Measurements from ENCODE around the gene GLI2.

GLI2 gene

DNA sequence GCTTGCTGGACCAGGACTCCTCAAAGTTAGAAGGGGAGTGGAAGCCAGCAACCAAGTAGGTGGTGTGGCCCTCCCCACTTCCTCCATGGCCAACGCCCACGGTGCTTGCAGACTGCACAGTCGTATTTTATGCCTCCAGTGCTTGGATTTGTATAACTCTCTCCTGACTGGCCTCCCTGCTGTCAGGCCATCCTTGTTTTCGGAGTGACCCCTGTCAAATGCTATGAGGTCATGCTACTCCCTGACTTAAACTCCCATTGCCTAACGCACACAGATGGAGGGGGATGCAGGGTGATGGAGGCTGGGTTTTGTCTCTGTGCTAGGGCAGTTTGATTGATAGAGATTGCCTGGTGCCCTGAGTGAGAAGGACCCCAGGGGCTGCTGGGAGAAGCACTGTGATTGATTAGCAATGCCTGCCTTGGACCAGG lies 36.1 kb downstream of the GLI2 start:
- Histone ChIP-seq H3K36me3 (no peaks in the 10 kb centered on the region), H3K4me3 (ENCODE audit: low read depth in 1 of 2, low read length in 1 of 2) (no peak overlapping the region), H3K9me3 (no peaks in the 10 kb centered on the region), H3K27ac (no peak overlapping the region), H3K27me3 (no peaks in the 10 kb centered on the region), H3K4me1 (ENCODE audit: control insufficient read depth in 1 of 2, insufficient read depth in 1 of 2, low read depth in 1 of 2, low read length in 1 of 2) (no peaks in the 10 kb centered on the region)
- TF ChIP-seq, protein P1, sequence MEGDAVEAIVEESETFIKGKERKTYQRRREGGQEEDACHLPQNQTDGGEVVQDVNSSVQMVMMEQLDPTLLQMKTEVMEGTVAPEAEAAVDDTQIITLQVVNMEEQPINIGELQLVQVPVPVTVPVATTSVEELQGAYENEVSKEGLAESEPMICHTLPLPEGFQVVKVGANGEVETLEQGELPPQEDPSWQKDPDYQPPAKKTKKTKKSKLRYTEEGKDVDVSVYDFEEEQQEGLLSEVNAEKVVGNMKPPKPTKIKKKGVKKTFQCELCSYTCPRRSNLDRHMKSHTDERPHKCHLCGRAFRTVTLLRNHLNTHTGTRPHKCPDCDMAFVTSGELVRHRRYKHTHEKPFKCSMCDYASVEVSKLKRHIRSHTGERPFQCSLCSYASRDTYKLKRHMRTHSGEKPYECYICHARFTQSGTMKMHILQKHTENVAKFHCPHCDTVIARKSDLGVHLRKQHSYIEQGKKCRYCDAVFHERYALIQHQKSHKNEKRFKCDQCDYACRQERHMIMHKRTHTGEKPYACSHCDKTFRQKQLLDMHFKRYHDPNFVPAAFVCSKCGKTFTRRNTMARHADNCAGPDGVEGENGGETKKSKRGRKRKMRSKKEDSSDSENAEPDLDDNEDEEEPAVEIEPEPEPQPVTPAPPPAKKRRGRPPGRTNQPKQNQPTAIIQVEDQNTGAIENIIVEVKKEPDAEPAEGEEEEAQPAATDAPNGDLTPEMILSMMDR (IDR thresholded peaks at IDR 0.05): no peak

DNA sequence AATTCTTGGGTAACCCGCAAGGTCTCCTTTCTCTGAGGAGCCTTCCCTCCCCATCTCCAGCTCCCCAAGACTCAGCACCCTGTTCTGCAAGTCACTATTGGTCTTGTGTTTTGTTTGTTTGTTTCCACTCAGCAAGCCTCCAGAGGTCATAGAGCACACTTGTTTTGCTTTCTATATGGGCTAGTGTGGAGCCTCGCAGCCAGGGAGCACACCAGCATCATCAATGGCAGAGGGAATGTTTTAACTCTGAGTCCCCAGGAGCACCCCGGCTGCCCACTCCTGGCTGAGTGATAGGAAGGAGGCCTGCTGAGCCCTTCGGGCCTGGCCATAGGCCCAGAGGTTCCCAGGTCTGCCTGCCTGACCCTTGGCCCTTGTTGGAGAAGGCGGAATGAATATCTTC lies 36.6 kb downstream of the GLI2 start:
- H3K27me3 ChIP-seq: no peaks in the 10 kb centered on the region

DNA sequence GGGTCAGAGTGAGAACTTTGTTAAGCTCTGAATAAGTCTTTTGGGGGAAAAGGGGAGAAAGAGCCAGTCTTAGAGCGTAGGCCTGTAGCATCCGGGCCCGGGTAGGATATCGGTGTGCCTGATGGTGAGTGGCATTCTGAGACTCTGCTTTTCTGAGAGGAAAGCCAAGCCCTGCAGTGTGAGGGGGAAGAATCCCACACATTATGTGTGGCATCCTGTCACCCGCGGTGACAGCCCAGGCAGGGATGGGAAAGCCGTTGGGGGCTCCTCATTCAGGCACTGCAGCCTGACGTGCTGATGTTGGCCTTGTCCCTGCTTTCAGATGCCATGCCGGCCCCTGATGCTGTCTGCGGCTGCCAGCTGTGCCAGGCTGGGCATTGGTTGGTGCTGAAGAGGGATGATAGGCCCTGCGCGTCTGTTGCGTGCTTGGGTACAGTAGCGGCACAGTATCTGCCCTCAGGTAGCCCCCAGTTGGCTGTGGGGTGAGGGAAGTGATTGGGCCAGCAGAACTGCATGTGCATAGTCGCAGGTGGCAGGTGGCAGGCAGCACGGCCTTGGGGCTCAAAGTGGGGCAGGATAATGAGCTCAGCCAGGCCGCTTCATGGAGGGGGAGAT lies 37.6 kb downstream of the GLI2 start:
- Histone ChIP-seq H3K27me3 (no peaks in the 10 kb centered on the region), H3K4me1 (ENCODE audit: control insufficient read depth in 1 of 2, insufficient read depth in 1 of 2, low read depth in 1 of 2, low read length in 1 of 2) (no peaks in the 10 kb centered on the region), H3K36me3 (no peaks in the 10 kb centered on the region), H3K9me3 (no peaks in the 10 kb centered on the region), H3K27ac (no peak overlapping the region), H3K4me3 (ENCODE audit: low read depth in 1 of 2, low read length in 1 of 2) (no peak overlapping the region)
- TF ChIP-seq, protein P1 (IDR thresholded peaks at IDR 0.05): no peak

More for the DNA sequence above, 36.6 kb downstream of the GLI2 start:
- H3K4me1 ChIP-seq (ENCODE audit: control insufficient read depth in 1 of 2, insufficient read depth in 1 of 2, low read depth in 1 of 2, low read length in 1 of 2): no peaks in the 10 kb centered on the region
- no peaks in the 10 kb centered on the region for H3K36me3 ChIP-seq
- no peak overlapping the region for H3K4me3 ChIP-seq (ENCODE audit: low read depth in 1 of 2, low read length in 1 of 2)
- TF ChIP-seq, protein P1 (IDR thresholded peaks at IDR 0.05): no peak
- no peak overlapping the region for H3K27ac ChIP-seq
- H3K9me3 ChIP-seq: no peaks in the 10 kb centered on the region

DNA sequence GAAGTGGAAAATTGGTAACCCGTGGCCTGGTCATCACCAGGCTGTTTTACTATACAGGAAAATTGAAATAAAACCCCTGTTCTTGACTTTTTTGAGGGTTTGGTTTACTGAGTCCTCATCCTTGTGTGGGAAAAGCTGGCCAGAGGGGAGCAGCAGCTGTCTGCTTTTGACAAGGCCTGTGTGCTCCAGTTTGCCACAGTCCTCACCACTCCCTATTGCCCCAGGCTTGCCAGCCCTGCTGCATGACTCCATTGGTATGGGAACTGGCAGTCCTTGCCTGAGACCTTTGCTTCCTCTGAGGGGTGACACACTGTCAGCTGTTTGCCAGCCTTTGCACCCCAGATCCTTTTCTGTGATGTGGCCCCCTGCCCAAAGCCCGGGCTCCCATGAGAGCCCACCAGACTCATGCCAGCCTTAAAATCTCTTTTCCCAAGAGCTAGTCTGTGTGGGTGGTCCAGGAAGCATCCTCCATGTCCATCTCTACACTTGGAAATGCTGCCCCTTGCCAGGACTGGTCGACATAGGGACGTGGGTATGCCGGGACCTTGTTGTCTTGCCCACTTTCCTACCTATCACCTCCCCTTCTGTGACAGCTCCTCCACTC lies 39.0 kb downstream of the GLI2 start:
- Histone ChIP-seq H3K36me3 (no peaks in the 10 kb centered on the region), H3K27ac (no peak overlapping the region), H3K4me1 (ENCODE audit: control insufficient read depth in 1 of 2, insufficient read depth in 1 of 2, low read depth in 1 of 2, low read length in 1 of 2) (no peaks in the 10 kb centered on the region), H3K27me3 (no peaks in the 10 kb centered on the region), H3K9me3 (no peaks in the 10 kb centered on the region), H3K4me3 (ENCODE audit: low read depth in 1 of 2, low read length in 1 of 2) (no peak overlapping the region)
- TF ChIP-seq, protein P1 (IDR thresholded peaks at IDR 0.05): no peak

DNA sequence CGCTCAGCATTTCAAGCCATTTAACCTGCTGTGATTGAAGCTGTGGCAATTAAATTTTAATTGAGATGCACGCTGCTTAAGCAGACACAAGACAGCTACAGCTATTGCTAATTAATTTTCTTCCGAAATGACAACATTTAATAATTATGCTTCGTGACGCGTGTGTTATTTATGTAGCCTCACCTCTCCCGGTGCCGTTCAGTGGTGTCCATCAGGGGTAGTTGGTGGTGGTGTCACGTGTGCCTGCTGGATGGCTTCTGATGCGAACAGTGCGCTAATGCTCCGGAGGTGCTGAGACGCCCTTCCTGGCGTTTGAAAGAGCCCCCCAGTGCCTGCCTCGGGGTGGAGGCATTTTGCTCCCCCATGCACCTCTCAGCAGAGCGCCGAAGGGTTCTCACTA lies 39.5 kb downstream of the GLI2 start:
- Histone ChIP-seq H3K4me1 (ENCODE audit: control insufficient read depth in 1 of 2, insufficient read depth in 1 of 2, low read depth in 1 of 2, low read length in 1 of 2) (no peaks in the 10 kb centered on the region), H3K4me3 (ENCODE audit: low read depth in 1 of 2, low read length in 1 of 2) (no peak overlapping the region), H3K27ac (no peak overlapping the region), H3K9me3 (no peaks in the 10 kb centered on the region), H3K27me3 (no peaks in the 10 kb centered on the region), H3K36me3 (no peaks in the 10 kb centered on the region)
- TF ChIP-seq, protein P1 (IDR thresholded peaks at IDR 0.05): no peak
